ENCODE results near the gene TCERG1L. TPM values are rescaled to one million over a fixed set of nuclear protein-coding genes. Genes with fewer than 3 reads are reported as not detected.

TCERG1L gene
- polyA plus RNA-seq, 1 donor from 2014 or later, result 0.53 TPM

DNA sequence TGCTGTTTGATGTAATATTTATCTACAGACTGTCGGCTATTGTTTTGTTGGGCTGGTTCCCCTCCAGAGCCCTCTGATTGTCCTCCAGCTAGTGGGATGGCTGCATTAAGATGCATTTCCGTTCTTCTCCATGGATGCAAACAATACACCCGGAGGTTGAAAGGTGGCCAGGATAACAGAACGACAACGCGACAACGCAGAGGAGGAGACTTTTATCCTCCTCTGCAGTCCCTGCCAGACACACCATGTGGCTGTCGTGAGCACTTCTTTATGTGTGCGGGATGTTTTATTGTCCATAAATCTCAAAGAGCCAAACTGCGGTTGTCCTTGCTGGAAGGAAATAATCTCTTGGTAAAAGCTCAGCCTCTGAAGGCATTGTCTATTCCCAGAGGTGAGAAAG, 39.1 kb upstream of the TCERG1L start:
- H3F3A ChIP-seq (ENCODE audit: insufficient read depth, low read length, poor library complexity, severe bottlenecking), result no peaks in the 10 kb centered on the region
- TF ChIP-seq EP300 (conservative IDR thresholded peaks at IDR 0.05; ENCODE audit: poor library complexity, severe bottlenecking) (no peak), TAF1 (IDR thresholded peaks at IDR 0.05; ENCODE audit: low read depth) (no peak), MXI1 (conservative IDR thresholded peaks at IDR 0.05; ENCODE audit: poor library complexity, severe bottlenecking) (no peak), SMC3 (conservative IDR thresholded peaks at IDR 0.05; ENCODE audit: poor library complexity) (no peak), POLR2AphosphoS5 (IDR thresholded peaks at IDR 0.05) (no peak), EZH2 (IDR thresholded peaks at IDR 0.05; ENCODE audit: borderline replicate concordance, insufficient read depth, low read length, poor library complexity, severe bottlenecking) (no peak), RAD21 (conservative IDR thresholded peaks at IDR 0.05) (no peak)
- TF ChIP-seq, protein P1, sequence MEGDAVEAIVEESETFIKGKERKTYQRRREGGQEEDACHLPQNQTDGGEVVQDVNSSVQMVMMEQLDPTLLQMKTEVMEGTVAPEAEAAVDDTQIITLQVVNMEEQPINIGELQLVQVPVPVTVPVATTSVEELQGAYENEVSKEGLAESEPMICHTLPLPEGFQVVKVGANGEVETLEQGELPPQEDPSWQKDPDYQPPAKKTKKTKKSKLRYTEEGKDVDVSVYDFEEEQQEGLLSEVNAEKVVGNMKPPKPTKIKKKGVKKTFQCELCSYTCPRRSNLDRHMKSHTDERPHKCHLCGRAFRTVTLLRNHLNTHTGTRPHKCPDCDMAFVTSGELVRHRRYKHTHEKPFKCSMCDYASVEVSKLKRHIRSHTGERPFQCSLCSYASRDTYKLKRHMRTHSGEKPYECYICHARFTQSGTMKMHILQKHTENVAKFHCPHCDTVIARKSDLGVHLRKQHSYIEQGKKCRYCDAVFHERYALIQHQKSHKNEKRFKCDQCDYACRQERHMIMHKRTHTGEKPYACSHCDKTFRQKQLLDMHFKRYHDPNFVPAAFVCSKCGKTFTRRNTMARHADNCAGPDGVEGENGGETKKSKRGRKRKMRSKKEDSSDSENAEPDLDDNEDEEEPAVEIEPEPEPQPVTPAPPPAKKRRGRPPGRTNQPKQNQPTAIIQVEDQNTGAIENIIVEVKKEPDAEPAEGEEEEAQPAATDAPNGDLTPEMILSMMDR (IDR thresholded peaks at IDR 0.05; ENCODE audit: poor library complexity, severe bottlenecking), result no peak
- TF ChIP-seq, protein P2, sequence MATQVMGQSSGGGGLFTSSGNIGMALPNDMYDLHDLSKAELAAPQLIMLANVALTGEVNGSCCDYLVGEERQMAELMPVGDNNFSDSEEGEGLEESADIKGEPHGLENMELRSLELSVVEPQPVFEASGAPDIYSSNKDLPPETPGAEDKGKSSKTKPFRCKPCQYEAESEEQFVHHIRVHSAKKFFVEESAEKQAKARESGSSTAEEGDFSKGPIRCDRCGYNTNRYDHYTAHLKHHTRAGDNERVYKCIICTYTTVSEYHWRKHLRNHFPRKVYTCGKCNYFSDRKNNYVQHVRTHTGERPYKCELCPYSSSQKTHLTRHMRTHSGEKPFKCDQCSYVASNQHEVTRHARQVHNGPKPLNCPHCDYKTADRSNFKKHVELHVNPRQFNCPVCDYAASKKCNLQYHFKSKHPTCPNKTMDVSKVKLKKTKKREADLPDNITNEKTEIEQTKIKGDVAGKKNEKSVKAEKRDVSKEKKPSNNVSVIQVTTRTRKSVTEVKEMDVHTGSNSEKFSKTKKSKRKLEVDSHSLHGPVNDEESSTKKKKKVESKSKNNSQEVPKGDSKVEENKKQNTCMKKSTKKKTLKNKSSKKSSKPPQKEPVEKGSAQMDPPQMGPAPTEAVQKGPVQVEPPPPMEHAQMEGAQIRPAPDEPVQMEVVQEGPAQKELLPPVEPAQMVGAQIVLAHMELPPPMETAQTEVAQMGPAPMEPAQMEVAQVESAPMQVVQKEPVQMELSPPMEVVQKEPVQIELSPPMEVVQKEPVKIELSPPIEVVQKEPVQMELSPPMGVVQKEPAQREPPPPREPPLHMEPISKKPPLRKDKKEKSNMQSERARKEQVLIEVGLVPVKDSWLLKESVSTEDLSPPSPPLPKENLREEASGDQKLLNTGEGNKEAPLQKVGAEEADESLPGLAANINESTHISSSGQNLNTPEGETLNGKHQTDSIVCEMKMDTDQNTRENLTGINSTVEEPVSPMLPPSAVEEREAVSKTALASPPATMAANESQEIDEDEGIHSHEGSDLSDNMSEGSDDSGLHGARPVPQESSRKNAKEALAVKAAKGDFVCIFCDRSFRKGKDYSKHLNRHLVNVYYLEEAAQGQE (IDR thresholded peaks at IDR 0.05; ENCODE audit: borderline replicate concordance), result no peak
- no peaks in the 10 kb centered on the region for H3K9me3 ChIP-seq (ENCODE audit: low read length)
- H2AFZ ChIP-seq (ENCODE audit: low read depth, low read length), result no peak overlapping the region
- no peak overlapping the region for H3K9ac ChIP-seq (ENCODE audit: low read length)
- H3K4me3 ChIP-seq (ENCODE audit: low read length), result no peak overlapping the region
- H3K27ac ChIP-seq (ENCODE audit: low read length), result no peak overlapping the region
- H3K27me3 ChIP-seq (ENCODE audit: insufficient read depth, low read depth, low read length), result no peaks in the 10 kb centered on the region
- no peaks in the 10 kb centered on the region for H4K20me1 ChIP-seq (ENCODE audit: insufficient read depth)
- no peak overlapping the region for H3K4me2 ChIP-seq (ENCODE audit: low read length)
- H3K36me3 ChIP-seq (ENCODE audit: insufficient read depth, low read length), result no peaks in the 10 kb centered on the region
- H3K9me2 ChIP-seq (ENCODE audit: insufficient read depth, low read length), result no peaks in the 10 kb centered on the region
- H3K79me2 ChIP-seq (replicated peaks; ENCODE audit: insufficient read depth, low read length), result no peaks in the 10 kb centered on the region

DNA sequence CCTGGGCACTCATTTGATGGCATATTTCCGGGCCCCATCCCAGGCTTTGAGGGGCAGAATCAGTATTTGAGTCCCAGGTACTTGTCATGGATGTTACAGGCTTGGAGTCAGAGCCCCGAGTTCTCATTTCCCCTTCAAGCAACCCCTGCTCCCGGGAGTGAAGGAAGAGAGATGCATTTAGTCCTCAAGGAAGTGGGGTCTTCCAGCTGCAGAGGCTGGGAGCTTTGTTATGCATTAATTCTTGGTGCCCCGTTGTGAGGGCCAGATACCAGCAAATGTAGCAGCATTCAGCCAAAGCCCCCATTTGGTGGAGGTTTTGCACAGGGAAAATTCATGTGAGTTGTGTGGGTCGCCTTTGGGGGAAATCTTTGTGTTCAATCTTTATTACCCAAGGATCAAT, 38.7 kb upstream of the TCERG1L start:
- no peak overlapping the region for H2AFZ ChIP-seq (ENCODE audit: low read depth, low read length)
- H3F3A ChIP-seq (ENCODE audit: insufficient read depth, low read length, poor library complexity, severe bottlenecking), result no peaks in the 10 kb centered on the region
- H3K4me2 ChIP-seq (ENCODE audit: low read length), result no peak overlapping the region
- no peaks in the 10 kb centered on the region for H3K79me2 ChIP-seq (replicated peaks; ENCODE audit: insufficient read depth, low read length)
- H3K4me3 ChIP-seq (ENCODE audit: low read length), result no peak overlapping the region
- H3K27ac ChIP-seq (ENCODE audit: low read length), result no peak overlapping the region
- H3K9me3 ChIP-seq (ENCODE audit: low read length), result no peaks in the 10 kb centered on the region
- H4K20me1 ChIP-seq (ENCODE audit: insufficient read depth), result no peaks in the 10 kb centered on the region
- no peaks in the 10 kb centered on the region for H3K9me2 ChIP-seq (ENCODE audit: insufficient read depth, low read length)
- H3K27me3 ChIP-seq (ENCODE audit: insufficient read depth, low read depth, low read length), result no peaks in the 10 kb centered on the region
- H3K9ac ChIP-seq (ENCODE audit: low read length), result no peak overlapping the region
- H3K36me3 ChIP-seq (ENCODE audit: insufficient read depth, low read length), result no peaks in the 10 kb centered on the region
- TF ChIP-seq, protein P1 (IDR thresholded peaks at IDR 0.05; ENCODE audit: poor library complexity, severe bottlenecking), result no peak
- TF ChIP-seq RAD21 (conservative IDR thresholded peaks at IDR 0.05), result no peak
- TF ChIP-seq SMC3 (conservative IDR thresholded peaks at IDR 0.05; ENCODE audit: poor library complexity), result no peak
- no peak for TF ChIP-seq EZH2 (IDR thresholded peaks at IDR 0.05; ENCODE audit: borderline replicate concordance, insufficient read depth, low read length, poor library complexity, severe bottlenecking)
- TF ChIP-seq, protein P2 (IDR thresholded peaks at IDR 0.05; ENCODE audit: borderline replicate concordance), result no peak
